SK-N-SH (cell line): ENCODE results near the gene PEX11A.

ENCODE experiments used
- CHD2 ChIP-seq: fragments of 150-350 bp; IDR thresholded peaks from 2 replicates; pipeline ENCODE4 v1.6.1; 2018; ENCODE audit warnings: low read length; ENCODE audit not compliant: partially characterized antibody
- CTCF ChIP-seq: fragments of 200-600 bp; sonication (generic); IDR thresholded peaks from 2 replicates; pipeline ENCODE4 v1.6.1; 2017; ENCODE audit warnings: antibody characterized with exemption, mild to moderate bottlenecking, moderate library complexity
- EP300 ChIP-seq, 2 experiments: IDR thresholded peaks; 2 replicates each; pipeline versions ENCODE4 v1.4.0 to v1.6.1; 2012; ENCODE audit warnings: borderline replicate concordance in 1 of 2, low read depth in 1 of 2, low read length in 1 of 2
- EZH2phosphoT487 ChIP-seq: fragments of 200-600 bp; sonication (generic); IDR thresholded peaks from 2 replicates; pipeline ENCODE4 v1.6.1; 2017; ENCODE audit warnings: low read depth, mixed run types, mild to moderate bottlenecking, antibody characterized with exemption, moderate library complexity, borderline replicate concordance
- JUND ChIP-seq: IDR thresholded peaks from 2 replicates; pipeline ENCODE4 v1.4.0; 2012
- MXI1 ChIP-seq: IDR thresholded peaks from 2 replicates; pipeline ENCODE4 v1.6.1; 2012; ENCODE audit warnings: mild to moderate bottlenecking, low read depth, low read length, improper control_type of control experiment
- NRF1 ChIP-seq: IDR thresholded peaks from 2 replicates; pipeline ENCODE4 v1.6.1; 2012; ENCODE audit warnings: low read depth, mild to moderate bottlenecking, low read length
- POLR2AphosphoS5 ChIP-seq: IDR thresholded peaks from 2 replicates; pipeline ENCODE4 v1.6.1; 2012; ENCODE audit warnings: low read depth, low read length
- RCOR1 ChIP-seq: fragments of 150-350 bp; IDR thresholded peaks from 2 replicates; pipeline ENCODE4 v1.6.1; 2017; ENCODE audit warnings: antibody characterized with exemption, low read length
- SIN3A ChIP-seq: IDR thresholded peaks from 2 replicates; pipeline ENCODE4 v1.6.1; 2012; ENCODE audit warnings: low read depth, mild to moderate bottlenecking, low read length, moderate library complexity, borderline replicate concordance
- SMC3 ChIP-seq: IDR thresholded peaks from 2 replicates; pipeline ENCODE4 v1.6.1; 2012; ENCODE audit warnings: low read depth, low read length, improper control_type of control experiment
- USF1 ChIP-seq: IDR thresholded peaks from 2 replicates; pipeline ENCODE4 v1.4.0; 2012; ENCODE audit warnings: low read depth, borderline replicate concordance
- TF ChIP-seq, protein P1 (sequence below): IDR thresholded peaks from 2 replicates; pipeline ENCODE4 v1.6.1; 2012; ENCODE audit warnings: mild to moderate bottlenecking, low read depth, low read length, moderate library complexity

DNA sequence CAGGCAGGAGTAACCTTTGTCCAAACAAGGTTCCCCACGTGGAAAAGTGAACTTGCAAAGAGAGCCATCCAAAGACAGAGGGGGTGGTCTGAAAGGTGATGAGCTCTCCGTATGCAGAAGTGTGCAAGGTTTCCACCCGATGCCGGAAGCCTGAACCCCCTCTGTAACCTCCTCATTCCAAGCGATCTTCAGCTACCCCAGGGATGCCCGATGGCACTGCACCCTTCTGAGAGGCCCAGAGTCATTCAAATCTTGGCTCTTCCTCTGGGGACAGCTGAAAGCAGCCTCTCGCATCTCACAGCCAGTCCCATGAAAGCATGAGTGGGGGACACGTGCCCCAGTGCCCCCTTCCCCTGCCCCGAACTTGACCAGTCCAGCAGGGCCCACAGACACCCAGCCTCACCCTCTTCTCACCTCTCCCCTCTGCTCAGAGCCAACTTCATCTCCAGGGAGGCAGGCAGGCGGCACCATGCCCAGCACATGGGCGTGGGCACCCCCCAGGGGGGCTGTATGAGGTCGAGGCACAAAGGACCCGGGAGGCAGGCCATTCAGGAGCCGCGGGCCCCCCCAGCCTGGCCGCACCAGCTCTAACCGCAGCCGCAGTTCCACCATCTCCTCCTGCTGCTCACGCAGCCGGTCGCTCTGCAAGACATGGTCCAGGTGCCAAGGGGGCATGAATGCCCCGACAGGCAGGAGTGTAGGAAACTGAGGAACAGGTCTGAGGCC is 44.0 kb downstream of the PEX11A start:
- TF ChIP-seq MXI1 (no peak), CTCF (no peak), USF1 (no peak), RCOR1 (no peak), CHD2 (no peak), POLR2AphosphoS5 (no peak), EZH2phosphoT487 (no peak), NRF1 (no peak), JUND (no peak), SMC3 (no peak), EP300 (IDR thresholded peaks at IDR 0.05; ENCODE audit: borderline replicate concordance in 1 of 2, low read depth in 1 of 2, low read length in 1 of 2) (no peak), SIN3A (no peak)
- TF ChIP-seq, protein P1, sequence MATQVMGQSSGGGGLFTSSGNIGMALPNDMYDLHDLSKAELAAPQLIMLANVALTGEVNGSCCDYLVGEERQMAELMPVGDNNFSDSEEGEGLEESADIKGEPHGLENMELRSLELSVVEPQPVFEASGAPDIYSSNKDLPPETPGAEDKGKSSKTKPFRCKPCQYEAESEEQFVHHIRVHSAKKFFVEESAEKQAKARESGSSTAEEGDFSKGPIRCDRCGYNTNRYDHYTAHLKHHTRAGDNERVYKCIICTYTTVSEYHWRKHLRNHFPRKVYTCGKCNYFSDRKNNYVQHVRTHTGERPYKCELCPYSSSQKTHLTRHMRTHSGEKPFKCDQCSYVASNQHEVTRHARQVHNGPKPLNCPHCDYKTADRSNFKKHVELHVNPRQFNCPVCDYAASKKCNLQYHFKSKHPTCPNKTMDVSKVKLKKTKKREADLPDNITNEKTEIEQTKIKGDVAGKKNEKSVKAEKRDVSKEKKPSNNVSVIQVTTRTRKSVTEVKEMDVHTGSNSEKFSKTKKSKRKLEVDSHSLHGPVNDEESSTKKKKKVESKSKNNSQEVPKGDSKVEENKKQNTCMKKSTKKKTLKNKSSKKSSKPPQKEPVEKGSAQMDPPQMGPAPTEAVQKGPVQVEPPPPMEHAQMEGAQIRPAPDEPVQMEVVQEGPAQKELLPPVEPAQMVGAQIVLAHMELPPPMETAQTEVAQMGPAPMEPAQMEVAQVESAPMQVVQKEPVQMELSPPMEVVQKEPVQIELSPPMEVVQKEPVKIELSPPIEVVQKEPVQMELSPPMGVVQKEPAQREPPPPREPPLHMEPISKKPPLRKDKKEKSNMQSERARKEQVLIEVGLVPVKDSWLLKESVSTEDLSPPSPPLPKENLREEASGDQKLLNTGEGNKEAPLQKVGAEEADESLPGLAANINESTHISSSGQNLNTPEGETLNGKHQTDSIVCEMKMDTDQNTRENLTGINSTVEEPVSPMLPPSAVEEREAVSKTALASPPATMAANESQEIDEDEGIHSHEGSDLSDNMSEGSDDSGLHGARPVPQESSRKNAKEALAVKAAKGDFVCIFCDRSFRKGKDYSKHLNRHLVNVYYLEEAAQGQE, result no peak
